K562 (cell line): ENCODE results near the gene ZNF189. TPM values are rescaled to one million over a fixed set of nuclear protein-coding genes. Genes with fewer than 3 reads are reported as not detected.

ENCODE experiments used
- ATF1 ChIP-seq, 2 experiments: fragments of 450-650 bp in 1 of 2; IDR thresholded peaks; 2 replicates each; pipeline ENCODE4 v1.6.1; 2016; ENCODE audit warnings: missing compliant biosample characterization in 1 of 2, missing genetic modification characterization in 1 of 2
- BDP1 ChIP-seq: IDR thresholded peaks from 3 replicates; pipeline ENCODE4 v1.6.1; 2011; ENCODE audit not compliant: insufficient read length, insufficient read depth
- CXXC5 ChIP-seq: fragments of 250-450 bp; sonication (Bioruptor Pico); IDR thresholded peaks from 2 replicates; pipeline ENCODE4 v1.8.0; 2022; ENCODE audit warnings: inconsistent platforms, mild to moderate bottlenecking, moderate library complexity
- DACH1 ChIP-seq: fragments of 450-650 bp; IDR thresholded peaks from 2 replicates; pipeline ENCODE4 v1.6.1; 2018; ENCODE audit not compliant: partially characterized antibody
- EHMT2 ChIP-seq: fragments of 450-650 bp; IDR thresholded peaks from 2 replicates; pipeline ENCODE4 v1.6.1; 2018; ENCODE audit warnings: antibody characterized with exemption
- GABPB2 ChIP-seq: fragments of 250-450 bp; sonication (Bioruptor Pico); conservative IDR thresholded peaks from 2 replicates; pipeline ENCODE4 v1.5.1; 2021; ENCODE audit warnings: mild to moderate bottlenecking
- HCFC1 ChIP-seq: IDR thresholded peaks from 2 replicates; pipeline ENCODE4 v1.6.1; 2012; ENCODE audit warnings: low read depth, low read length, improper control_type of control experiment
- HNRNPH1 ChIP-seq: fragments of 200-400 bp; formaldehyde crosslinking; optimal IDR thresholded peaks from 2 replicates; pipeline ENCODE3; 2017; ENCODE audit warnings: low read depth, mild to moderate bottlenecking, low read length, moderate library complexity
- MED1 ChIP-seq: sonication (generic); formaldehyde crosslinking; IDR thresholded peaks from 2 replicates; pipeline ENCODE4 v1.8.1; 2023; ENCODE audit warnings: missing genetic modification reagents, borderline replicate concordance
- MIER1 ChIP-seq: fragments of 450-650 bp; IDR thresholded peaks from 2 replicates; pipeline ENCODE4 v1.6.1; 2016; ENCODE audit warnings: antibody characterized with exemption, mild to moderate bottlenecking, low read depth
- NCOA1 ChIP-seq: fragments of 450-650 bp; IDR thresholded peaks from 2 replicates; pipeline ENCODE4 v1.6.1; 2016; ENCODE audit warnings: low read depth
- PHF8 ChIP-seq: fragments of 200-600 bp; sonication (generic); IDR thresholded peaks from 2 replicates; pipeline ENCODE4 v1.6.1; 2012; ENCODE audit warnings: mixed run types, mild to moderate bottlenecking, inconsistent platforms, low read length, moderate library complexity, borderline replicate concordance
- POLR2G ChIP-seq: fragments of 200-400 bp; formaldehyde crosslinking; IDR thresholded peaks from 2 replicates; pipeline ENCODE4 v1.6.1; 2017; ENCODE audit warnings: low read depth, mild to moderate bottlenecking, antibody characterized with exemption, low read length, moderate library complexity
- RBFOX2 ChIP-seq: fragments of 200-400 bp; formaldehyde crosslinking; IDR thresholded peaks from 2 replicates; pipeline ENCODE4 v1.6.1; 2017; ENCODE audit warnings: low read depth, mild to moderate bottlenecking, low read length, moderate library complexity
- RBM25 ChIP-seq: fragments of 200-400 bp; formaldehyde crosslinking; IDR thresholded peaks from 2 replicates; pipeline ENCODE4 v1.6.1; 2018; ENCODE audit warnings: low read length, low read depth, moderate library complexity; ENCODE audit not compliant: severe bottlenecking
- RBM34 ChIP-seq: fragments of 200-400 bp; formaldehyde crosslinking; IDR thresholded peaks from 2 replicates; pipeline ENCODE4 v1.6.1; 2018; ENCODE audit warnings: low read length, borderline replicate concordance; ENCODE audit not compliant: insufficient read depth
- SOX6 ChIP-seq: fragments of 450-650 bp; IDR thresholded peaks from 2 replicates; pipeline ENCODE4 v1.6.1; 2014; ENCODE audit warnings: mild to moderate bottlenecking
- TAF1 ChIP-seq: IDR thresholded peaks from 2 replicates; pipeline ENCODE4 v1.6.1; 2011; ENCODE audit warnings: mild to moderate bottlenecking, low read length, moderate library complexity; ENCODE audit not compliant: insufficient read depth, control insufficient read depth, severe bottlenecking; ENCODE audit errors: extremely low read depth
- TAF15 ChIP-seq: fragments of 200-400 bp; formaldehyde crosslinking; IDR thresholded peaks from 2 replicates; pipeline ENCODE4 v1.6.1; 2017; ENCODE audit warnings: mild to moderate bottlenecking, low read depth, low read length, moderate library complexity
- TCF7L2 ChIP-seq: fragments of 150-350 bp; IDR thresholded peaks from 2 replicates; pipeline ENCODE4 v1.6.1; 2016; ENCODE audit warnings: low read depth, mild to moderate bottlenecking, low read length, moderate library complexity
- ZHX1 ChIP-seq: fragments of 150-350 bp; conservative IDR thresholded peaks from 2 replicates; pipeline ENCODE4 v1.6.1; 2014; ENCODE audit warnings: low read length
- ZKSCAN1 ChIP-seq: fragments of 150-350 bp; IDR thresholded peaks from 2 replicates; pipeline ENCODE4 v1.6.1; 2016; ENCODE audit warnings: low read depth, low read length
- ZNF3 ChIP-seq: fragments of 250-450 bp; sonication (Bioruptor Pico); IDR thresholded peaks from 2 replicates; pipeline ENCODE4 v1.5.0; 2021; ENCODE audit warnings: mild to moderate bottlenecking, moderate library complexity
- ZNF561 ChIP-seq: fragments of 450-650 bp; formaldehyde crosslinking; conservative IDR thresholded peaks from 2 replicates; pipeline ENCODE4 v1.4.0; 2020; ENCODE audit warnings: mild to moderate bottlenecking, moderate library complexity
- ZNF668 ChIP-seq: fragments of 250-450 bp; sonication (Bioruptor Pico); IDR thresholded peaks from 2 replicates; pipeline ENCODE4 v1.8.0; 2022; ENCODE audit warnings: mild to moderate bottlenecking, inconsistent platforms
- ZNF699 ChIP-seq: fragments of 250-450 bp; sonication (Bioruptor Pico); IDR thresholded peaks from 2 replicates; pipeline ENCODE4 v1.8.0; 2021; ENCODE audit warnings: mild to moderate bottlenecking, moderate library complexity; ENCODE audit not compliant: insufficient replicate concordance
- ZNF707 ChIP-seq: fragments of 250-450 bp; sonication (Bioruptor Pico); conservative IDR thresholded peaks from 2 replicates; pipeline ENCODE4 v1.8.0; 2022; ENCODE audit warnings: inconsistent platforms, mild to moderate bottlenecking, moderate library complexity
- ZNF764 ChIP-seq: fragments of 250-450 bp; sonication (Bioruptor Pico); IDR thresholded peaks from 2 replicates; pipeline ENCODE4 v1.4.0; 2020; ENCODE audit warnings: low read depth, mild to moderate bottlenecking, moderate library complexity
- polyA plus RNA-seq, 8 experiments: library from polyadenylated mRNA; depleted of rRNA in 4 of 8; stranded (reverse) in 5 of 8; unstranded in 3 of 8; fragments of >200 nt; fragmentation: Nextera tagmentation in 2 of 8; fragmentation: Illumina TruSeq in 1 of 8; extraction: Ambion mirVana in 2 of 8; extraction: Trizol in 1 of 8; gene quantifications; 2 replicates each; pipeline versions ENCODE4 v1.2.1 to v1.2.3, GENCODE V29; 2011 to 2014; ENCODE audit warnings: inconsistent platforms in 1 of 8, missing spikeins in 1 of 8
- total RNA-seq, 7 experiments: library from RNA; depleted of rRNA in 6 of 7; stranded (reverse); fragments of >200 nt in 6 of 7; fragmentation: Illumina TruSeq in 2 of 7; extraction: Trizol in 2 of 7; gene quantifications; 2 replicates each; pipeline versions ENCODE4 v1.2.1 to v1.2.3, GENCODE V29; 2011 to 2021; ENCODE audit warnings: low replicate concordance in 1 of 7

The ZNF189 gene
- total and polyA plus RNA-seq, 9 of the 15 experiments (the other 6 are each of a cell fraction or from before 2014, with no cell fraction given) = 2.4 to 15.3 (median 6.4) TPM

GRCh38 chr9:101398068-101398929 is at the start of gene ZNF189, which contains the start of gene MRPL50 (continued):
- TF ChIP-seq ZHX1 (0 out of 2 replicates have a peak, but pooled peaks have one; percentile 67), SOX6 (peak; percentile 9; the same call in 1 of the 2 replicates), RBM34 (no peak), RBM25 (no peak), RBFOX2 (peak; percentile 94), ZNF764 (CRISPR knock-in tag) (no peak), ZNF3 (CRISPR knock-in tag) (no peak), MED1 (CRISPR knock-in tag) (no peak), TAF15 (no peak), GABPB2 (CRISPR knock-in tag) (no peak), MIER1 (no peak), ZNF699 (CRISPR knock-in tag) (no peak), BDP1 (no peak), EHMT2 (peak; percentile 68; the same call in 1 of the 2 replicates), CXXC5 (peak; percentile 82), HNRNPH1 (no peak), POLR2G (peak; percentile 90), HCFC1 (peak; percentile 100), TAF1 (peak; percentile 95), ZNF668 (no peak), TCF7L2 (no peak), ATF1 (CRISPR knock-in tag; IDR thresholded peaks at IDR 0.05) (no peak), ATF1 (tag; IDR thresholded peaks at IDR 0.05) (peak; percentile 96), ZNF561 (CRISPR knock-in tag) (no peak), DACH1 (no peak), PHF8 (peak; percentile 79), ZNF707 (CRISPR knock-in tag) (no peak), ZKSCAN1 (peak; percentile 28; the same call in 1 of the 2 replicates), NCOA1 (no peak)
